Endometrium (tissue), 2 donors: ENCODE results near the gene IFNL1.
"Not testable (repeated sequence)": the region's sequence is repeated elsewhere in the genome, so short reads cannot be mapped to it uniquely, and the experiment has no call there.

Experiments used
- FAIRE-seq: peaks from 2 replicates; lab custom pipeline; 2012; peaks lifted over from hg19 to GRCh38; lab: Jason Lieb, UNC
- donor health status: control.
- donor health status: control.

The IFNL1 gene

GRCh38 chr19:39296055-39296645 is at the start of gene IFNL1:
IFNL1 (plus strand) TSS chr19:39296407; CDS start chr19:39296422, 15 bp downstream.
- FAIRE-seq: no peak

- no peak for FAIRE-seq
Observed at GRCh38 chr19:39246951-39247669, 49.1 kb upstream of the IFNL1 start.

- no peak for FAIRE-seq
Observed at GRCh38 chr19:39247701-39248664, 48.2 kb upstream of the IFNL1 start.

GRCh38 chr19:39248806-39249205 is 47.4 kb upstream of the IFNL1 start, which contains the start of gene IFNL4:
IFNL4 (minus strand) TSS chr19:39248856.
- FAIRE-seq: no peak

GRCh38 chr19:39251081-39251480 is 45.1 kb upstream of the IFNL1 start:
- no peak for FAIRE-seq

GRCh38 chr19:39251846-39252245 is 44.4 kb upstream of the IFNL1 start:
- no peak for FAIRE-seq

- FAIRE-seq: no peak
Observed at GRCh38 chr19:39252458-39252857, 43.7 kb upstream of the IFNL1 start.

GRCh38 chr19:39253374-39254149 is 42.6 kb upstream of the IFNL1 start:
- FAIRE-seq: no peak

- FAIRE-seq: no peak
Observed at GRCh38 chr19:39254531-39255345, 41.5 kb upstream of the IFNL1 start.

GRCh38 chr19:39257227-39257626 is 39.0 kb upstream of the IFNL1 start:
- no peak for FAIRE-seq

GRCh38 chr19:39261704-39262103 is 34.5 kb upstream of the IFNL1 start:
- no peak for FAIRE-seq

- FAIRE-seq: no peak
Observed at GRCh38 chr19:39262496-39262895, 33.7 kb upstream of the IFNL1 start.

- no peak for FAIRE-seq
Observed at GRCh38 chr19:39263912-39264305, 32.3 kb upstream of the IFNL1 start.

- FAIRE-seq: no peak
Observed at GRCh38 chr19:39264306-39265290, 31.6 kb upstream of the IFNL1 start.

GRCh38 chr19:39265321-39265916 is 30.8 kb upstream of the IFNL1 start:
- no peak for FAIRE-seq

GRCh38 chr19:39268085-39268484 is 28.1 kb upstream of the IFNL1 start, which contains the start of gene IFNL2:
IFNL2 (plus strand) TSS chr19:39268396; CDS start chr19:39268569, 173 bp downstream.
- not testable (repeated sequence) for FAIRE-seq

GRCh38 chr19:39268531-39269223 is 27.5 kb upstream of the IFNL1 start:
- not testable (repeated sequence) for FAIRE-seq

- not testable (repeated sequence) for FAIRE-seq
Observed at GRCh38 chr19:39269369-39269768, 26.8 kb upstream of the IFNL1 start.
